HEK293T (cell line): ENCODE results near the gene SLC9A2.

ENCODE experiments used
- CTBP1 ChIP-seq: fragments of 450-650 bp; IDR thresholded peaks from 2 replicates; pipeline ENCODE4 v1.6.1; 2016; ENCODE audit warnings: borderline replicate concordance
- FOXM1 ChIP-seq: fragments of 450-650 bp; IDR thresholded peaks from 2 replicates; pipeline ENCODE4 v1.6.1; 2017; ENCODE audit warnings: mild to moderate bottlenecking, borderline replicate concordance
- SP1 ChIP-seq: fragments of 450-650 bp; IDR thresholded peaks from 2 replicates; pipeline ENCODE4 v1.6.1; 2017
- SUZ12 ChIP-seq: fragments of 450-650 bp; IDR thresholded peaks from 2 replicates; pipeline ENCODE4 v1.6.1; 2016; ENCODE audit warnings: mild to moderate bottlenecking
- ZNF384 ChIP-seq: fragments of 450-650 bp; IDR thresholded peaks from 2 replicates; pipeline ENCODE4 v1.6.1; 2016

DNA sequence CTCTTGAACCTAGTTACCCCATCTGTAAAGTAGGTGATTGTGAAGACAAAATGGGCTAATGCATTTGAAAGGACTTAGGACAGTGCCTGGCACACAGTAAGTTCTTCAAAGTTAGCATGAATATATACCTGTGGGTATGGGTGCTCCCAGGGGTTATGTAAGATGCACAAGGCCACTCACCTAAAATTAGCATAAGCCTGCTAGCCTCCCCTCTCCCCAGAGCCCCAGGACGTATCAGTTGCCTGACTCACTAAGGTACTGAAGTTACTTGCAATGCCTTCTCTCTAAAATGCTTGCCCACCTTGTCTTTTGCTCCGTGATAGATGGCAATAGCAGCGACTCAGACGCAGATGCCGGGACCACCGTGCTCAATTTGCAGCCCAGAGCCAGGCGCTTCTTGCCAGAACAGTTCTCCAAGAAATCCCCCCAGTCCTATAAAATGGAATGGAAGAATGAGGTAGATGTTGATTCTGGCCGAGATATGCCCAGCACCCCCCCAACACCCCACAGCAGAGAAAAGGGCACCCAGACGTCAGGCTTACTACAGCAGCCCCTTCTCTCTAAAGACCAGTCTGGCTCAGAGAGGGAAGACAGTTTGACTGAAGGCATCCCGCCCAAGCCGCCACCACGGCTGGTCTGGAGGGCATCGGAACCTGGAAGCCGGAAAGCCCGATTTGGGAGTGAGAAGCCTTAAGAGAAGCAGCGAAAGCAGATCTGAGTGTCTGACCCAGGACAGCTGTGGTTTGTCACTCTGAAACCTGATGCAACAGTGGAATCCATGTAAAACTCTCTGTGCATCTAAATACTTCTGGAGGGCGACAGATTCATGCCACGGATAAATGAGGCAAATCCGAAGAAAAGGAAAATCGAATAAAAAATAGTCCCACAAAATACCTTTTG is 88.7 kb downstream of the SLC9A2 start:
- TF ChIP-seq CTBP1: no peak
- no peak for TF ChIP-seq SP1
- TF ChIP-seq SUZ12: no peak
- no peak for TF ChIP-seq ZNF384
- no peak for TF ChIP-seq FOXM1
